ENCODE measurements around the gene RNF220.

- no peak for TF ChIP-seq CBX5 (CRISPR knock-in tag; IDR thresholded peaks at IDR 0.05; ENCODE audit: borderline replicate concordance)
- no peak for TF ChIP-seq CTCF (CRISPR knock-in tag; IDR thresholded peaks at IDR 0.05)
- TF ChIP-seq, protein P1, sequence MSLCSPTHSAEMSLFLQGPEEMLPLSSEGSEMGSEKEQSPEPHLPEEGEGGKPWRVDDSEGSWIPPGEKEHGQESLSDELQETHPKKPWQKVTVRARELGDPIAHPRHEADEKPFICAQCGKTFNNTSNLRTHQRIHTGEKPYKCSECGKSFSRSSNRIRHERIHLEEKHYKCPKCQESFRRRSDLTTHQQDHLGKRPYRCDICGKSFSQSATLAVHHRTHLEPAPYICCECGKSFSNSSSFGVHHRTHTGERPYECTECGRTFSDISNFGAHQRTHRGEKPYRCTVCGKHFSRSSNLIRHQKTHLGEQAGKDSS (CRISPR knock-in tag; IDR thresholded peaks at IDR 0.05; ENCODE audit: borderline replicate concordance, low read depth) = no peak
These were observed 244.7 kb downstream of the RNF220 start for GRCh38 chr1:44649788-44650158.
